DOHH2 (cell line): Measurements from ENCODE around the gene URB2.

Experiments
- H3F3A ChIP-seq: fragments of 200-600 bp; sonication (generic), shearing (Covaris generic); 2 replicates; pipeline ENCODE4 v1.6.0; 2016; ENCODE audit warnings: antibody characterized with exemption, mild to moderate bottlenecking; ENCODE audit not compliant: control insufficient read depth, insufficient read depth
- H3K27ac ChIP-seq: fragments of 200-600 bp; sonication (generic); 2 replicates; pipeline ENCODE4 v1.5.1; 2014; ENCODE audit warnings: low read depth, mild to moderate bottlenecking, low read length, moderate library complexity
- H3K27me3 ChIP-seq: fragments of 200-600 bp; sonication (generic); 2 replicates; pipeline ENCODE4 v1.6.1; 2014; ENCODE audit warnings: mild to moderate bottlenecking, low read length, mixed read lengths; ENCODE audit not compliant: control insufficient read depth
- H3K36me3 ChIP-seq: fragments of 200-600 bp; sonication (generic); 2 replicates; pipeline ENCODE4 v1.6.1; 2014; ENCODE audit warnings: mild to moderate bottlenecking, low read length, moderate library complexity, mixed read lengths; ENCODE audit not compliant: control insufficient read depth
- H3K4me1 ChIP-seq: fragments of 200-600 bp; sonication (generic); 2 replicates; pipeline ENCODE4 v1.6.1; 2014; ENCODE audit warnings: mild to moderate bottlenecking, low read length, mixed read lengths; ENCODE audit not compliant: control insufficient read depth
- H3K4me2 ChIP-seq: fragments of 200-600 bp; sonication (generic); 2 replicates; pipeline ENCODE4 v1.6.0; 2014; ENCODE audit warnings: mild to moderate bottlenecking, low read length, moderate library complexity
- H3K4me3 ChIP-seq: fragments of 200-600 bp; sonication (generic); 2 replicates; pipeline ENCODE4 v1.5.1; 2014; ENCODE audit warnings: mild to moderate bottlenecking, low read length, mixed read lengths
- H3K79me2 ChIP-seq: fragments of 200-600 bp; sonication (generic); 2 replicates; pipeline ENCODE4 v1.6.1; 2014; ENCODE audit warnings: mild to moderate bottlenecking, low read length, mixed read lengths; ENCODE audit not compliant: control insufficient read depth
- H3K9me2 ChIP-seq: fragments of 200-600 bp; sonication (generic); replicated peaks from 2 replicates; pipeline ENCODE4 v1.6.1; 2014; ENCODE audit warnings: mild to moderate bottlenecking, low read length, mixed read lengths; ENCODE audit not compliant: control insufficient read depth
- H3K9me3 ChIP-seq: fragments of 200-600 bp; sonication (generic); 2 replicates; pipeline ENCODE4 v1.6.1; 2014; ENCODE audit warnings: antibody characterized with exemption, low read length, mixed read lengths; ENCODE audit not compliant: control insufficient read depth, insufficient read depth
- H4K20me1 ChIP-seq: fragments of 200-600 bp; sonication (generic); 2 replicates; pipeline ENCODE4 v1.6.0; 2014; ENCODE audit warnings: low read depth, mild to moderate bottlenecking, antibody characterized with exemption, low read length, moderate library complexity; ENCODE audit not compliant: control insufficient read depth, insufficient read depth
- CTCF ChIP-seq: fragments of 200-600 bp; sonication (generic); IDR thresholded peaks from one replicate; pipeline ENCODE4 v1.5.1; 2014; ENCODE audit warnings: antibody characterized with exemption, mild to moderate bottlenecking, low read depth, low read length; ENCODE audit not compliant: poor library complexity, severe bottlenecking
- EZH2phosphoT487 ChIP-seq: fragments of 200-600 bp; sonication (generic); IDR thresholded peaks from 2 replicates; pipeline ENCODE4 v1.6.1; 2017; ENCODE audit warnings: borderline replicate concordance, mild to moderate bottlenecking, antibody characterized with exemption, low read length, moderate library complexity, mixed read lengths

Gene URB2

DNA sequence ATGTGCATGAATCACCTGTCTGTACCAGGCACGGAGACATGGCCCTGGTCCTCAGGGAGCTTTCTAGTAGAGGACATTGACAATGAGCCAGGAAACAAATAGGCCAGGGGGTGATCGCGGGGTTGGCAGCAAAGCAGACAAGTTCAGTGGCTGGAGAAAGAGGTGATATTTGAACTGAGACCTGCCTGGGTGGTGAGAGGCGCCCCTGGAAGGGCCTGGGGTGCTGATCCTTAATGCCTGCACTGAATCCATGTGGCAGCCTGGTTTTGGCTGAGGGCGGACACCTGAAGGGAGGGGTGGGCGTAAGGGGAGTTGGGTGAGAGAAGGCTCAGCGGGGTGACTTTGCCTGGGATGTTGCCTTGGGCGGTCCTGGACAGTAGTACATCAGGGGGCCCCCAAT is 35.9 kb downstream of the URB2 start:
- H3K27ac ChIP-seq: no peak overlapping the region
- no peak overlapping the region for H3K4me2 ChIP-seq
- no peaks in the 10 kb centered on the region for H3K9me3 ChIP-seq
- H3F3A ChIP-seq: peaks cover 16% of the 10 kb centered on the region
- H3K27me3 ChIP-seq: no peaks in the 10 kb centered on the region
- peaks cover 2% of the 10 kb centered on the region; the same call in 1 of the 2 replicates for H3K79me2 ChIP-seq
- peaks cover 22% of the 10 kb centered on the region for H3K4me1 ChIP-seq
- H4K20me1 ChIP-seq: 0 out of 2 replicates have a peak, but pooled peaks cover 3% of the 10 kb centered on the region
- TF ChIP-seq EZH2phosphoT487: no peak
- no peak for TF ChIP-seq CTCF
- no peaks in the 10 kb centered on the region for H3K9me2 ChIP-seq
- H3K4me3 ChIP-seq: no peak overlapping the region
- H3K36me3 ChIP-seq: peaks cover 78% of the 10 kb centered on the region

- Histone ChIP-seq H3K79me2 (no peaks in the 10 kb centered on the region), H3K36me3 (peaks cover 58% of the 10 kb centered on the region), H3K4me1 (peaks cover 22% of the 10 kb centered on the region), H3K27me3 (no peaks in the 10 kb centered on the region), H3K4me2 (peak overlapping the region; percentile 45), H3K9me2 (no peaks in the 10 kb centered on the region), H3K4me3 (no peak overlapping the region), H3K27ac (no peak overlapping the region), H3K9me3 (no peaks in the 10 kb centered on the region), H4K20me1 (0 out of 2 replicates have a peak, but pooled peaks cover 3% of the 10 kb centered on the region), H3F3A (peaks cover 11% of the 10 kb centered on the region)
- TF ChIP-seq CTCF: no peak
- no peak for TF ChIP-seq EZH2phosphoT487
Observed at GRCh38 chr1:229664133-229664689, 38.2 kb downstream of the URB2 start.

DNA sequence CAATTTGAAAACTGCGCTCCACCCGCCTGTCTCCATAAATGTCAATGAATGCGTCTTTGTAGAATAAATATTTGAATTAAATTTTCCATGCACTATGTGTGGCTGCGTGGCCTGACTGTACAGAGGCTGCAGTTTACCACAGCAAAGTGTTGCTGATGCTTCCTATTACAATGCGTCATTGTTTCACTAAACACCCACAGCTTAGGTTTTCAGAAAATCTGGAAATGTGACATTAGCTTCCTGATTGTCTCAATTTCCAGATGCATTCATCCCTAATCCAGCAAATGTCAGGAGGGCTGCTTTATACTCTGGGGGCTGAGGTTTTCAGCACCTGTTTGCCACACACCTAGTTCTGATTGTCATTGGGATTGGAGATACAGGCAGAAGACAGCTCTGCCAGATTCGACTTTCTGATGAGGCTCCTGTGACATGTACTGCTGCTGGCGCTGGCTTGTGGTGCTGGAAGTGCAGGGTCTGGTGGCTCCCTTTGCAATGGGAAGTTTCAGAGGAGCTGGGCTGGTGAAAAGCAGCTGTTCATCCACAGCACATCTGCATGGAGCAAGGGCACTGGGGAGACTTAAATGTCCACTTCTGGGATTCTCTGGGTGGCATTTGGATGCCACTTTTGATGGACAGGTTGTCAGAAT is 40.0 kb downstream of the URB2 start:
- Histone ChIP-seq H3K9me2 (no peaks in the 10 kb centered on the region), H3K4me3 (no peak overlapping the region), H3K4me2 (no peak overlapping the region), H3F3A (no peaks in the 10 kb centered on the region), H3K9me3 (no peaks in the 10 kb centered on the region), H3K4me1 (peaks cover 22% of the 10 kb centered on the region), H3K27me3 (no peaks in the 10 kb centered on the region), H4K20me1 (0 out of 2 replicates have a peak, but pooled peaks cover 3% of the 10 kb centered on the region), H3K36me3 (peaks cover 41% of the 10 kb centered on the region), H3K27ac (no peak overlapping the region), H3K79me2 (no peaks in the 10 kb centered on the region)
- TF ChIP-seq CTCF (no peak), EZH2phosphoT487 (no peak)
